Stimulated activated CD8-positive, alpha-beta memory T cell treated with anti-CD3 and anti-CD28 coated beads, Interleukin-12 subunit alpha, Interleukin-12 subunit beta, amount 100 ng/mL, for 4 hours (primary cell): ENCODE results near the gene HSPG2.
"Not testable (repeated sequence)": the region's sequence is repeated elsewhere in the genome, so short reads cannot be mapped to it uniquely, and the experiment has no call there.

Experiments
- DNase-seq: peaks from one replicate; pipeline ENCODE4 v3.0.0-alpha.2; 2020; ENCODE audit warnings: low read depth

HSPG2 gene

GRCh38 chr1:21932127-21932526, 5.0 kb downstream of the HSPG2 start:
- DNase-seq: no peak

GRCh38 chr1:21931171-21932093, 5.7 kb downstream of the HSPG2 start:
- DNase-seq: no peak

GRCh38 chr1:21930629-21931170, 6.4 kb downstream of the HSPG2 start:
- no peak for DNase-seq

GRCh38 chr1:21930080-21930571, 7.0 kb downstream of the HSPG2 start:
- DNase-seq: no peak

GRCh38 chr1:21927533-21928237, 9.4 kb downstream of the HSPG2 start:
- no peak for DNase-seq

GRCh38 chr1:21926814-21927532, 10.1 kb downstream of the HSPG2 start:
- no peak for DNase-seq

- DNase-seq: no peak
These were observed 11.0 kb downstream of the HSPG2 start for GRCh38 chr1:21926065-21926464.

GRCh38 chr1:21925334-21925940, 11.7 kb downstream of the HSPG2 start:
- no peak for DNase-seq

GRCh38 chr1:21924503-21925005, 12.6 kb downstream of the HSPG2 start:
- DNase-seq: no peak

GRCh38 chr1:21922090-21923013, 14.8 kb downstream of the HSPG2 start:
- no peak for DNase-seq

GRCh38 chr1:21921100-21921875, 15.8 kb downstream of the HSPG2 start:
- no peak for DNase-seq

GRCh38 chr1:21919520-21919919, 17.6 kb downstream of the HSPG2 start:
- DNase-seq: no peak

- DNase-seq: not testable (repeated sequence)
These were observed 19.9 kb downstream of the HSPG2 start for GRCh38 chr1:21917239-21917631.

- no peak for DNase-seq
These were observed 20.5 kb downstream of the HSPG2 start for GRCh38 chr1:21916447-21917238.

GRCh38 chr1:21914880-21915640, 22.1 kb downstream of the HSPG2 start:
- DNase-seq: no peak

- DNase-seq: no peak
These were observed 22.7 kb downstream of the HSPG2 start for GRCh38 chr1:21914450-21914849.

- no peak for DNase-seq
These were observed 23.3 kb downstream of the HSPG2 start for GRCh38 chr1:21913763-21914162.

GRCh38 chr1:21913258-21913657, 23.9 kb downstream of the HSPG2 start:
- no peak for DNase-seq
